GM21717 (cell line): ENCODE results near the gene DNAJB1.
A peak's percentile ranks its signal among the peaks of the same experiment; 100 is the strongest.

Experiments
- ATAC-seq: cut with Tn5 transposase; IDR thresholded peaks from one replicate; pipeline ENCODE4 v1.9.1; 2021; ENCODE audit warnings: mild to moderate bottlenecking, moderate library complexity; ENCODE audit not compliant: unreplicated experiment

The DNAJB1 gene

GRCh38 chr19:14496834-14497227, 21.4 kb downstream of the DNAJB1 start:
- ATAC-seq = no peak

GRCh38 chr19:14496029-14496833, 22.0 kb downstream of the DNAJB1 start, which contains the start of gene GIPC1:
GIPC1 (minus strand) TSS chr19:14496127; CDS start chr19:14482976, 13,151 bp downstream.
- ATAC-seq = peak; percentile 70

- ATAC-seq = no peak
Observed at GRCh38 chr19:14495672-14496028, 22.5 kb downstream of the DNAJB1 start.

GRCh38 chr19:14494910-14495671, 23.1 kb downstream of the DNAJB1 start:
- ATAC-seq = no peak

GRCh38 chr19:14494411-14494810, 23.8 kb downstream of the DNAJB1 start:
- ATAC-seq = no peak

GRCh38 chr19:14492756-14493337, 25.4 kb downstream of the DNAJB1 start:
- no peak for ATAC-seq

- no peak for ATAC-seq
Observed at GRCh38 chr19:14487370-14488125, 30.6 kb downstream of the DNAJB1 start.

GRCh38 chr19:14482172-14482941, 35.8 kb downstream of the DNAJB1 start:
- ATAC-seq = no peak

- ATAC-seq = no peak
Observed at GRCh38 chr19:14480700-14481079, 37.5 kb downstream of the DNAJB1 start.

- no peak for ATAC-seq
Observed at GRCh38 chr19:14479975-14480699, 38.1 kb downstream of the DNAJB1 start.

- ATAC-seq = no peak
Observed at GRCh38 chr19:14479309-14479974, 38.8 kb downstream of the DNAJB1 start.

GRCh38 chr19:14478113-14478545, 40.1 kb downstream of the DNAJB1 start:
- no peak for ATAC-seq

- ATAC-seq = no peak
Observed at GRCh38 chr19:14477418-14478112, 40.6 kb downstream of the DNAJB1 start.

GRCh38 chr19:14476673-14477401, 41.4 kb downstream of the DNAJB1 start:
- no peak for ATAC-seq

- ATAC-seq = no peak
Observed at GRCh38 chr19:14476327-14476672, 41.9 kb downstream of the DNAJB1 start.

GRCh38 chr19:14475251-14476073, 42.7 kb downstream of the DNAJB1 start, which contains the start of gene PTGER1:
PTGER1 (minus strand) TSS chr19:14475354; CDS start chr19:14474320, 1,034 bp downstream.
- ATAC-seq = no peak

- no peak for ATAC-seq
Observed at GRCh38 chr19:14474827-14475226, 43.4 kb downstream of the DNAJB1 start.
